Stimulated activated CD8-positive, alpha-beta memory T cell treated with anti-CD3 and anti-CD28 coated beads, Interleukin-7, amount 100 ng/mL, for 1 hour (primary cell): ENCODE results near the gene SH3GL1.

Experiments
- DNase-seq, 2 donors: peaks; one replicate each; pipeline ENCODE4 v3.0.0-alpha.2; 2020; ENCODE audit warnings: low read depth in 2 of 2

Gene SH3GL1

DNA sequence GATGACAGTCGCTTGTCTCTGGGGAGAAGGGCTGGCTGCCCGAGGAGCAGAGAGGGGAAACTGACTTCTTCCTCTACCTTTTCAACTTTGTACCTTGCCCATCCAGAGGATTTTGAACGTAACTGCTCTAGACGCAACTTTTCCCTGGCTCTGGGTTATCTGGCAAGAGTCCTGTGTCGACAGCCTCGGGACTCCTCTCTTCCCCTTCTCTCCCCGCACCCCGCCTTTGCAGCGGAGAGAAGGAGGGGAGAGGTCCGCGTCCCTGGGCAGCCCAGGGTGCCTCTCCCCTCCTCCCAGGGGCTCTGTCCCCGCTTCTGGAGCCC, 574 bp downstream of the SH3GL1 start:
- DNase-seq, result peak in 1 of 2 donors; percentile 10

DNA sequence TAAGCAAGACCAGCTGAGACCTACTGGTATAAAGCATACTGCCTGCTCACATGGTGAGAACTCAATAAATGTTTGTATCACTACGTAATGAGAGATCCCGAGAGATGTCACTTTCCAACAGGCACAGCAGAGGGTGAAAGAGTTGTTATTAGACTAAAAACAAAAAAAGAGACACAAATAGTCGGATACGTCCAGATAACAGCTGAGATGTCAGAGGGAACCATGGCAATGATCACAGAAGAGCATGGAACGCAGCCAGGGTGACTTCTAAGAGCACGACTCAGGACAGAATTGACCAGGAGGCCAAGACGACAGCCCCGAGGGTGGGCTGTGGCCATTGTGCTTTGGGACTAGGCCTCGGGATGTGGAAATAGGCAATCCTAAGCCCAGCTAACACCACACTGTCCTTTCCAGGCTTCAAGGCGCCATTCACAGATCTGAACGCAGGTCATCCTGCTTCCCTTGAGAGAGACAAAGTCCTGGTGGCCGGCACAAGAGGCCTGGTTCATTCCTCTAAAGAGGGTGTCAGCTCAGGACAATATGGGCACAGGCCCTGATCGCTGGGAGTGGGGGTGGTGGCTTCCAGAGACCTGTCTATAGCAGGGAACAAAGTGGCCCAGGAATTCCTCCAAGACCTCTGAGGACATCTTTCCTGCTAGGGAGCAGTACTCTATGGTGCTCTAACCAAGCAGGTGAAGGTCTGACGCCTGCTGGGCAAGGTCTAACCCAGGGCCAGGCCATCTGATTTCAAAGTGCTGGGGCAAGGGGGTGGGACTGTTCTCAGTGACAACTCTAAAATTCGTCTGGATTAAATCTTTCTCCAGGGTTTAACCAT, 3.2 kb downstream of the SH3GL1 start:
- DNase-seq, result no peak

DNA sequence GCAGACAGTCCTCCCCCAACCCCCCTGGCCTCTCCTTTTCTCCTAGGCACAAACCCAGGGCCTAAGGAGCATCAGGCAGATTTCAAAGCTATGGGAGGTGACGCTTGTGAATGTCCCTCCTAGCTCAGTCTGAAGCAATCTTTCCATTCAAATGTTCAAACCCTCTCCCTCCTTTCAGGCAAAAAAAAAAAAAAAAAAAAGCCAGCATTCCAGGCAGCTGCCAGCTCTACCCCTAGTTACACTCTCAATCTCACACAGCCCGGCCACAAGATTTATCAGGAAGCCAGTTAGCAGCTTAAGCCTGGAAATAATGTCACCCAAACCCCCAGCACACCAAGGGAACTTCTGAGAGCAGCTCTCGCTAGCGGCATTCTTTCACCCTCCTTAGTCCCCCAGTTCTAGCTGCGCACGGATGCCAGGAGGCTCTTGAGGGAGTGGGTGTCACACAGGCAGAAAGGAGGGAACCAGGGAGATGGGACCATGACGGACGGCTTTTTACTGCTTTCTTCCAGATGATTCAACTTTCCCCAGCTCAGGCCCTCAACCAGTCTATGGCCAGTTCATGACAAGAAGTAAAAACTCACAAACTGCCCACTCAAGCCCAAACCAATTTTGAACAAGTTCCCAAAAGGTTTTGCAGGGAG, 6.3 kb downstream of the SH3GL1 start:
- no peak for DNase-seq

DNA sequence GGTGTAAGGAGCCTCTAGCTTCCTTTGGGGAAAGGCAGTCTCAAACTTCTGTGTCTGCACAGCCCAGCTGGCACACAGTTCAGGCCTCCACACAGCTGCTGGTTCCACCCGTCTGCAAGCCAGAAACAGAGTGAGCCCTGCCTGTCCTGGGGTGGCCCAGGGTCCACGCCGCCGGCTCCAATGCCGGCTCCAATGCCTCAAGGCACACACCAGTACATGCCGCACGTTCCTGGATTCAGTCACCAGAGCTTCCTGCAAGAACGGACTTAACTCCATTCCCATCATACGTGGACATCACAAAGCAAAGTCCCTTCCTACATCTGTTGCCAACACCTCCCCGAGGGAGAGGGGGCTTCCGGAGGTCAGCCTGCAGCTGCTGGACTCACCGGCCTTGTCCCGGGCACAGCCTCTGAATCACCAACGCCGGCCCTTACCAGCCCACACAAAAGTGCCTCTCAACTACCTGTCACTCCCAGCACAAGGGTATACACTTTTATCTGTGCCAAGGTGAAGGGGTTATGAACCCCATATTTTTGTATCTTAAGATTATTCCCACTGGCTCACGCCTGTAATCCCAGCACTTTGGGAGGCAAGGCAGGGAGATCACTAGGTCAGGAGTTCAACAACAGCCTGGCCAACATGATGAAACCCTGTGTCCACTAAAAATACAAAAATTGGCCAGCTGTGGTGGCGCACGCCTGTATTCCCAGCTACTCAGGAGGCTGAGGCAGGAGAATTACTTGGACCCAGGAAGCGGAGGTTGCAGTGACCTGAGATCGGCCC, 8.5 kb downstream of the SH3GL1 start:
- DNase-seq, result no peak

DNA sequence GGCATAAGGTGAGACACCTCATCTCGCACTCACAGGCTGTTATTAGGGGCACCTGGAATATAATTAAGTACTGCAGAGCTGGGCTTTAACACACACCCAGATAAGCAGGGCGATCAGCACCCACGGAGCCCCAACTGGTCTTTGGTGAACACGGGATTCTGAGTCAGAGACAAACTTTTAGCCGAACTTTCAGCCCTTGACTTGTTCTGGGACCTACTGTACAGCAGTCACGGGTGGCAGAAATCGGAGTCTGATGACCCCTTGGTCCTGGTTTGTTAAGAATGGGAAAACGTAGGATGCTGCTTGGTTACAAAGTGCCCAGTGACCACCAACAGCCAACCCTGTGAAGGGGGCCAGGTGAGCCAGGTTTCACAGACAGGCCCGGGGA, 9.0 kb downstream of the SH3GL1 start:
- no peak for DNase-seq

DNA sequence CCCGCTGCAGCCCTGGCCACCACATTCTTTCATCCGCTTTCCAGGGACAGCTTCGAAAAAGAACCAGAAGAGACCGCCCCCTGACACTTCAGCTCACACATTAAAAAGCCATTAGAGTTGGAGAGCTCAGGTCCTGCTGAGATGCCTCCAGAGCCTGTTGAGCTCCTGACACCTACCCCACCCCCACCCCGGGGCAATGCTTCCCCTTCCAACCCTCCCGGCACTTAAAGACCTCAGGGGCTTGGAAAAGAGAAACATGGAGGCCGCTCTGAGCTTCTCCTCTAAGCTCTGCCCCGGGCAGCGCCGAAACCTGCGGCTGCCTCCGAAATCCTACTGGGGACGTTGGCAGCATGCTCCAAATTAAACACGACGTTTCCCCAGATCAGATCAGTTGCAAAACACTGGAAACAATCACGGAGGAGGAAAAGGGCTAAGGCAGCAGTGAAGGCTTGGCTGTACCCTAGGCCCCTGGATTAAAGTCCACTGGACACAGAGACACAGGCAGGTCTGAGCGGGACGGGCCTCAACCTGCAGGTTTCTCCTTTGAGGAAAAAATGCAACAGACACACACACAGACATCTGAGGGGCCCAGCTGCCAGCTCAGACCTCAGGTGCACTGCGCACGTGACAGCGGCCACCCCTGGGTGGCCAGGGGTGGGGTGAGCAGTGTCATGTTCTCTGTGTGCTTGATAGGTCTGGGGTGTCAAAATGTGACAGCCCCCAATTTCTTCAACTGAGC, 9.6 kb downstream of the SH3GL1 start:
- DNase-seq, result no peak

DNA sequence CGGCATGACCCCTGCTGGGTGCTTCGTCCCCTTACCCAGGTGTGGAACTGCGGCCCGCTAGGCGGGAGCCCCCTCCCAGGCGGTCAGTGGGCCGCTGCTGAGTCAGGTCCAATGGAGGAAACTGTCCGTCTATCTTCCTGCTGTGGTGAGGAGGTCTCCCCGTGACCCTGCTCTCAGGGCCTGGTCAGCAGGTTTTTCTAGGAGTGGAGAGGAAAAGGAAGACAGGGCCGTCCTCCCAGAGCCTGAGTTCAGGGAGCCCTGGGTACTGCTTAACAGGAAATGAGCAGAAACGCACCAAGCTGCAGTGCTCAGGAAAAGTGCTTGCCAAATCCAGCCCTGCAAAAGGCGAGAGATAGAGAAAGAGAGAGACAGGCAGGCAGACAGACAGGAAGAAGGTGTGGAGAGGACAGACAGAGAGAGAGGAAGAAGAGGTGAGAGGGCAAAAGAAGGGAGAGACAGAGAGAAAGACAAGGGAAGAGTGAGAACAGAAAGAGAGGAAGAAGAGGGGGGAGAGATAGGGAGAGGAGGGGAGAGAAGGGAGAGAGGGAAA, 10.3 kb downstream of the SH3GL1 start:
- DNase-seq, result no peak

DNA sequence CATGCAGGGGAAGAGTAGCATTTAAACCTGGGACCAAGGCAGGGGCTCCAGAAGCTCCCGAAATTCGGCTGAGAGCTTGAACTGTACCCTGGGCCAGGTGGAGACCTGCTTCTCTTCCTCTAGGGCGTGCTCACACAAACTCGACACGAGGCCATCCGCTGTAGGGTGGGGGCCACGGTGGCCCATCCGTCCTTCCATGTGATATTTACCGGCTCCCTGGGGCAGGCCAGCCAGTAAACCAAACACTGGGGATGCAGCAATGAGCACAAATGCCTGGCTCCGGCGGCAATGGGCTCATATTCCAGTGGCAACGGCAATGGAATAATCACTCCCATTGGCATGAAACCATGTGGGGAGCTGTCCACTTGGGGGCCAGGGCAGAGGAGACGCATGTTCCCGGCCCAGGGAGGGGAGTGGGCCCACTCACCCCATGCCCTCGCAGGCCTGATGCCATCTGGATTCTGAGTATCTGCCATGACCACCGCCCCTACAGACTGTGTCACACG, 10.8 kb downstream of the SH3GL1 start:
- DNase-seq, result no peak

DNA sequence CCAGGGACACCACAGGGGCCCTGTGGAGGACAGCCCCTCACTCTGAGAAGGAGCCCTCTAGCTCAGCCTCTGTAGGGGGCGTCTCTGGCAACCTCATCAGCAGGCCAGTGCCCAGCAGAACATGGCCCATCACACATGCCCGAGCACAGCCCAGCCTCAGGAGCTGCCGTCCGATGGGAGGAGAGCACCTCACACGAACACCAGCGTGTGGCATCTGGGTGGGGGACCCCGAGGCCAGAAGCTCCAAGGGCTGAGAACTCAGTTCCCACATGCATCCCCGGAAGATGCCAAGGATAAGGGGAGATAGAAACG, 11.3 kb downstream of the SH3GL1 start:
- no peak for DNase-seq

DNA sequence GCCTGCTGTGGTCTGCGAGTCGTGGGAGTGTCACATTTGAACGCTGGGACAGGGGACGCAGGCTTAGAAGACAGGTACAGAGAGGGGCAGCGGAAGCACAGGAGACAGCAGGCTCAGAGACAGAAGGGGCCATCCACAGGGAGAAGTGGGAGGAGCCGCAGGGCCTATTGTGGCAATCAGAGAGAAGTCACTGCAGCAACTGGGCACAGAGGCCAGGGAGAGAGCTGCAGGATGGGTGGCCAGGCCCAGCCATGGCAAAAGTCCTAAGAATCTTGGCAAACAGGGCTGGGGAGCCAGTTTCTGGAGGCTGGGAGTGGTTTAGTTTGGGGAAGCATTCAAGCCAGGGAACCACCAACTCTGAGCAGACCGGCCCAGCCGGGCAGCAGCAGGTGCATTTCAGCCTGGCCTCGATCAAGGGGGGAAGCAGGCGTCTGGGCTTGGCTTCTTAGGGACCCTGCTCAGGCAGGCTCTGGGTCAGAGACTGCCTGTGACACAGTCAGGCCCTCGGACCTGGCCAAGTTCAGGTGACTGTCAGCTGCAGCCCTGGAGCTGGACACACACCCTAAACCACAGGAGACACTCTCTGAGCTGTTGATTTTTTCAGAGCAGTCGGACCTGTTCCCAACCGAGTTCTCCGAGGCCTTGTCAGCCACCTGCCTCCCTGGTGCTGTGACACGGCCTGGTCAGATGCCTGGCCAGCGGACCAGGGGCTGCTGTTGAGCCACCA, 11.8 kb downstream of the SH3GL1 start:
- DNase-seq, result no peak

DNA sequence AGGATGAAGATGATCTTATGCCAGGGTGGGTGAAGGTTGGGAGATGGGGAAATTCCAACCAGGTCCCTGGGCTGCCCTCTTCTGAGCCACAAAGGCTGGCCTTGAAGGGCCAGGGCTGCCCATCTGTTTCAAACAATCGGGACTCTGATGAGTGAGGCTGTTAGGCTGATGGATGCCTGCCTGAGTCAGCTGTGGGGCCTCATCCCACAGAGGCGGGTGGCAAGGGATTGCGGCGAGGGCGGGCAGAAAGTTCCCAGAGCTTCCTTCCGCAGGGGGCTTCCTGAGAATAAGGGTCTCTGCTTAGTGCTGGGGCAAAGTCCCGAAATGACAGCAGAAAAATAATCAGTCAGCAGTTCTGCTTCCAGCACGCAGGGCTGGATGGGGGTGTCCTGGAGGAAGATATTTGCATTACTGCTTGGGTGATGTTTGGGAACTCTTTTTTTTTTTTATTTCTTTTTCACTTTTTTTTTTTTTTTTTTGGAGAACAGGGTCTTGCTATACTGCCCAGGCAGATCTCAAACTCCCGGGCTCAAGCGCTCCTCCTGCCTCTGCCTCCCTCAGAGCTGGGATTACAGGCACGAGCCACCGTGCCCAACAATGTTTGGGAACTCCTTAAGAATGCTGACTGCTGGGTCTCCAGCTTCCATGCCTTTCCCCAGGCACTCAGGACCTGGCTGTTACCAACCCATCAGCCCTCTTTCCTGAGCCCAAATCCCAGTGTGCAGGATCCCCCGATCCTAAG, 14.1 kb downstream of the SH3GL1 start:
- no peak for DNase-seq

DNA sequence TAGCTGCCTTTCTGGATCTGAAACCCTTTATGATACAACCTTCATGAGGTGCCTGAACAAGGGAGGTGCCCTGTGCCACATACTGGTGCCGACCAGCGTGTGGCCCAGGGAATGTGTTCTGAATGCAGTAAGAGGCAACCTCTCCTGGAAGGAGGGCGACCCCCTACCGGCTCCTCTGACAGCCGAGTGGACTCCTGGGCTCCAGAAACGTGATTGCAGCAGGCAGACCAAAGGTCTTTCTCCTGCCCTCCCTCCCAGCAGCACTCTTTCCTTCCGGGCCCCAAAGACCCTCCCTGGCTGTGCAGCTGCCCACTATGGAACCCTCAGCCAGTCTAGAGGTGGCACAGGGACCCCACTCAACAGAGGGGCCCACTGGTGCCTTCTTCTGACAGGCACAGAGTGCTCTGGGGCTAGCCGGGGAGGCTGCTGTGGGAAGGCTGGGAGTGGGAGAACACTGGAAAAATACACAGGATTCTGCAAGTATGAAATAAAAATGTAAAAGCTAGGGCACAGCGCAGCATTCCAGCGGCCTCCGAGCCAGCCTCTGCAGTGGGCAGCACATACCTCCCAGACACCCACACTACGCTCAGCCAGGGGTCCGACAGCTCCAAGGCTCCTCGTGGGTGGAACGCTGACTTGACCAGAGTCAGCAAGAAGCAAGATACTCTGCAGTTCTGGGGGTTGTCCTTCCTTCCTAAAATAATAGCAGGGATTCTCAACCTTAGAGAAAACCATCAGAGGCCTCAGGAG, 14.9 kb downstream of the SH3GL1 start:
- DNase-seq, result no peak

DNA sequence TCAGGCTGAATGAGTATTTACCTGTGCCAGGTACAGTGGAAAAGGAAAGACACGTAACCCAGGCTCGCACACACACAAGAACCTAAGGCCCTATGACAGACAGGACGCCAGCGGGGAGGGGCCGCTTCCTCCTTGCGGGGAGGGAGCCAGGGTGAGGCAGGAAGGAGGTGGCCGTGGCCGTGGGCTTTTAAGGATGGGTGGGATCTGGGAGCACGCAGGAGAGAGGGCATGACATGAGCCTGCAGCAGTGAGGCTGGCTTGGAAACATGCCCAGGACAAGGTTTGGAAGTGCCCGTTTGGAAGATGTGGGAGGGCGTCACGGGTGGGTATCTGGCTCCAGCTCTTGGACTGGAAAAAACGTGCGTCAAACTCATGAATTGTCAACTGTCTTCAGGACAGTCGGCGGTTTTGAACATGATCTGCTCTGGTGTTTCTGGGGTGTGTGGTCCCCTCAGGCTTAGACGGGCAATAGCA, 20.1 kb downstream of the SH3GL1 start:
- DNase-seq, result peak in 1 of 2 donors; percentile 37

DNA sequence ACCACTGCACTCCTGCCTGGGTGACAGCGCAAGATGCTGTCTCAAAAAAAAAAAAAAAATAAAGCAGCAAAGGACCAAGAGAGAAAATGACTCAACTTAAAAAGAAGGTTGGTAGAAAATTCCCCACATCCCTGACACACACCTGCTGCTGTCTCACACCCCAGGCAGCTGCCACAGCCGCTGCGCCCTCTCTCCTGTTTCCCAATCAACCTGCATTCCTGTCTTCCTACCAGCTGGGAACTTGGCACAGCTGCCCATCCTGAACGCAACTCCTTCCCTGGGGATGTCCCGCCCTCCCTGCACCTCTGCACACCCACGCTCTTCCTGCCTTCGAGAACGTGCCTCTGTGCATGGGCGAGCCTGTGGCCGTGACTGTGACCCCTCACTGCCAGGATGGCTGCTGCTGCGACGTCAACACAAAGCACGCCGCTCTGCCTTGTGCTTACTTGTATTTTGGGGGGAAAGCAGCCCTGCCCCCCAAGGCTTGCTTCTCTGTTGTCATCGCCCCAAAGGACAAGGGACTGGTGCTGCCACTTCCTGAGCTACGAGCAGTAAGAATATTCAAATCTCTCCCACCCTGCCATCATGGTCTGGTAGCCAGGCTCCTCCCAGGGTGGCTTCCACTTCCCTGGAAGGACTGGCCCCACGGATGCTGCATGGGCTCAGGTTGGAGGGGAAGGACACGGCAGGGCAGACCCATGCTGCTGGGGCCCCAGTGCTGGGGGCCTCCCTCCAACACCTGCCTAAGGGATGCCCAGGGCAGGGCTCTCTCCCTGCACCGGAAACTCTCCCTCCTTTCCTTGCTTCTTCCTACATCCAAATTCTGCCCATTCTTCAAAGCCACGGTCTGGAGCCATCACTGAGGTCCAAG, 20.7 kb downstream of the SH3GL1 start:
- DNase-seq, result no peak

DNA sequence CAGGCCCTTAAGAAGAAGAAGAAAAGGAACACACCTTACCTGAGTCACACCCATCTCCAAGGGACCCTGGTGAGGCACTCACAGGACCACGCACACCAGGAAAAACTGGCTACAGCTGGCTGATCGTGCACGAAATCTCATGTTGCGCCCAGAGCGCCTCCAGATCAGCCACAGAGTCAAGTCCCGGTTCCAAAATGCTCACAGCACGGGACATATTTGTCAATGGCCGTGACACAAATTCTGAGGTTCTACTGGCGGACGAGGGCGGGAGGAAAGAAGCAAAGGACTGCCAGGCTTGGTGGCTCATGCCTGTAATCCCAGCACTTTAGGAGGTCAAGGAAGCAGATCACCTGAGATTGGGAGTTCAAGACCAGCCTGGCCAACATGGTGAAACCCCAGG, 21.5 kb downstream of the SH3GL1 start:
- DNase-seq, result no peak

DNA sequence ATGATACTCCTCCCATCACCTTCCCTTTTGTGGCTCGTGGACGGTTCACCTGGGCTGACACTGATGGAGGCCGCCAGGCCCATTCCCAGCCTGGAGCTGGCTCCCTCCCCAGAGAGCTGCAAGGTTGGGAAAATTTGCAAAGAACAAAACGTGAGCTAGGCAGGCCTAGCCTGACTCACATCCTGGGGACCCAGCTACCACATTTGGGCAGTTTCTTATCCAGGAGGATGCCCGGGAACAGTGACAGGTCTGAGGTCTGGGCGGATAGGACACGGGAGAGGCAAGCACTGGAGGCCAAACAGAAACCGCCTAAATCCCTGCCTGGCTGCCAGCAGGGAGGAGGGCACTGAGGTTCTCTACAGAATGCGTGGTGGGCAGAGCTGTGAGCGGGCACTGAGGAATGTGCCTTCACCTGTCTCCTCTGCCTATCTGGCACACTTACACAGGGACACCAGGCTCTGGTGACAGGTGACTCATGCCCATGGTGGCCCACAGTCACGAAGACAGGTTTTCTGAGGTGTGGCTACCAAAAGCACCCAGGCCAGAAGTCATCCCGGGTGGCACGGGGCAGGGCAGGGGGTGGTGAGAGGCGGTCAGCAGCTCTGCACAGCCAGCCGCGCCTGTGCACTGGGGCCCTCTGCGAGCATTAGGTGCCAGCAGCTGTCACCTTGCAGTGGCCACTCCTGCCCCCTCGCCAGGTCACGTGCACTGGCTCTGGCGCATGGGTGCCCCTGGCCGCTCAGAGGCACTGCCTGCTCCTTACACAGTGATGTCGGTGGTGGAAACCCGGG, 23.2 kb downstream of the SH3GL1 start:
- DNase-seq, result no peak

DNA sequence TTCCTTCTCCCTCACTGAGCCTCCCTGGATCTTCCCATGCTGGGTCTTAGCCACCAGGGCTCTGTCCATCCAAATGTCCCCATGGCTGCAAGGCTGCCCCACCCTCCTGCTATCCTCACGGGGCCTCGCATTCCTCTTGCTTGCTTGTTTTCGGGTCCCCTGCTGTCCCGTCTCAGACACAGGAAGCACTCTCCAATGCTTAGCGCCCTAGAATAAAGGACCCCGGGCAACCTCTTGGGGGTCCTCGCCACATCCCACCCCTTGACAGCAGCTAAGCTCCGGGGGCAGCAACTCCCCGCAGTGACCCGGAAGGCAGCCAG, 23.7 kb downstream of the SH3GL1 start:
- DNase-seq, result no peak
